NOMO-1 (cell line): ENCODE data around the gene MAGI1.
"Not testable (repeated sequence)": the region's sequence is repeated elsewhere in the genome, so short reads cannot be mapped to it uniquely, and the experiment has no call there.

Experiments used
- DNase-seq, 2 experiments: peaks; one replicate each; lab custom pipeline; 2025; ENCODE audit not compliant: unreplicated experiment in 2 of 2; lab: John Stamatoyannopoulos, UW

Gene MAGI1

GRCh38 chr3:65557899-65558564, 480.7 kb downstream of the MAGI1 start:
- DNase-seq: no peak

DNA sequence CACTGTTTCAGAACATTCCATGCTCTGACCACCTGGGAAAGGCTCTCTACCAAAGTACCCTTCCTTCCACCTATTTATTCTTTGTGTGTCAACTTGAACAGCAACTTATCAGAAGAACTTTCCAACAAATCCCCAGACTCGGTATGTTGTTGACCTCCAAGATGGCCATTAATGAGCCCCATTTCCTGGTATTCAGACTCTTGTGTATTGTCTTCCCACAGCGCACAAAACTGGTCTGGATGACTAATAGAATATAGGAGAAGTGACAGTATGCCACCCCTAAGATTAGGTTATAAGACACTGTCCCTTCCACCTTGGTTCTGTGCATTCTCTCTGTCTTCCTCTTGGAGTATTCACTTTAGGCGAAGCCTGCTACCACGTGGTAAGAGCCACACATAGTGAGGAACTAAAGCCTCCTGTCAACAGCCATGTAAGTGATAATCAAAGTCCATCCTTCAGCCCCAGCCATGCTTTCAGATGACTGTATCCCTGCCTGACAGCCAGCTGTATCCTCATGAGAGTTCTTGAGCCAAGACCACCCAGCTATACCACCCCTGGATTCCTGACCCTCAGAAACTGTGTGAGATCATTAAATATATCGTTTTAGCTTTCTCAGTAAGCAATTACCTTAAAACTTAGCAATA, 481.7 kb downstream of the MAGI1 start:
- no peak for DNase-seq

- DNase-seq: no peak
Measured at GRCh38 chr3:65552434-65552833, 486.3 kb downstream of the MAGI1 start.

DNA sequence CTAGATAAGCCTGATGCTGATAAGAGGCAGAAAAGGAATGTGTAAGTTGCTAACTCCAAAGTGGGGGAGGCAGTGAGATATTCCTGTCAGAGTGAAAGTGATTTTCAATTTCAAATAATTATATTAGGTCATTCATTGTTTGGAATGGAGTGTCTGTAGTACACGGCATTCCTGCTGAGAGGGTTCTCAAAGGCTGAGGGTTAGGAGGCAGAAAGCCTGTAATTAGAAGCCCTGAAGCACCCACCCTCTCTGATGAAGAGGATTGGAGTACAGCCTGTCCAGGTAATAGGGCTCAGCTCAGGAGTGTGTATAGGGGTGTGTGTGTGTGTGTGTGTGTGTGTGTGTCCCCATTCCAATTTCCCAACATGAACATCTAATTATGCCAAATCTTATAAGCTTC, 486.8 kb downstream of the MAGI1 start:
- DNase-seq: no peak

GRCh38 chr3:65550137-65550536, 488.6 kb downstream of the MAGI1 start:
- DNase-seq: no peak

DNA sequence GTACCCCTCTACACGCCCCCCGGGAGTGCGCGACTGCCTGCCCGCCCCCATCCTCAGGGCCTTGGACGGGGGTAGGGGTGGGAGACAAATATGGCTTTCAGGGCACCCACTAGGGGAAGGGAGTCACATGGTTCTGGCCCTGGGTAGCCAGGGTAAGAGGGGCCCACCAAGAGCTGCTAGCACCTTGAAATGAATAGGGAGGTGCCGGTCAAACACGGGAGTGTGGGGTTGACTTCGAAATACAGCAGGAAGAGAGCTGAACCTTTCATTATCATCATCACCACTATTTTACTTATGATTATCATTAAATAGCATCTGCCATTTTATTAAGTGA, 489.1 kb downstream of the MAGI1 start:
- DNase-seq: no peak

DNA sequence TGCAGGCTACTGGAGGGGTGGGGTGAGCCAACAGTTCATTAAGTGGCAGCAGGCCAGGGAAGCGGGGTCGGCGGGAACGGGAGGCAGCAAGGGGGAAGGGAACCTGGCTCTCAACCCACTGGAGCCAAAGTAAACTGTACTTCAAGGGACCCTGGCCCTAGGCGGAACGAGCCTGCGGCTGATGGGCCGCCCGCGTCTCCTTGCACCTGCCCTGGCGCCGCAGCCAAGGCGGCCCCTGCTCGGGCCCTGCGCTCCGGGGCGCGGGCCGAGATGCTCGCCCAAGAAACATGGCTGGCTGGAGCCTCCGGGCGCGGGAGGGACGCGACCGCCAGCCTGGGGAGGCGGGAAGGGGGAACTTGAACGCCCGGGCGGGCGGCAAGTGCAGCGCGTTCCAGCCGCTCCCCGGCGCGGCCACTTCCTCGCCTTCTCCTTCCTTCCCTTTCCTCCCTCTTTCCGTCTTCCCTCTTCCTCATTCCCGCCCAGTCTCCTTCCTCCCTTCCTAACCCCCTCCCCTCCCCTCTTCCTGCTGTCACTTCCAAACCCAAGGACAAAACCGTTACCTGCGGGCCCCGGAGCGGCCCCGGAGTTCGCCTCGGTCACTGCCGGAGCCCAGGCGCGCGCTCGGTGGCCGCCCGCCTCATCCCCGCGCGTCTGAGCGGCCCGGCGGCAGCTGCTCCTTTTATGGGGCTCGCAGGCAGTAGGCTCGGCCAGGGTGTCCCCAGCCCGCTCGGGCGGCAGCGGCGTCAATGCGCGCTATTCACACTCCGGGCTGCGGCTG, 489.7 kb downstream of the MAGI1 start:
- DNase-seq: no peak

GRCh38 chr3:65545429-65545828, 493.3 kb downstream of the MAGI1 start:
- DNase-seq: no peak

DNA sequence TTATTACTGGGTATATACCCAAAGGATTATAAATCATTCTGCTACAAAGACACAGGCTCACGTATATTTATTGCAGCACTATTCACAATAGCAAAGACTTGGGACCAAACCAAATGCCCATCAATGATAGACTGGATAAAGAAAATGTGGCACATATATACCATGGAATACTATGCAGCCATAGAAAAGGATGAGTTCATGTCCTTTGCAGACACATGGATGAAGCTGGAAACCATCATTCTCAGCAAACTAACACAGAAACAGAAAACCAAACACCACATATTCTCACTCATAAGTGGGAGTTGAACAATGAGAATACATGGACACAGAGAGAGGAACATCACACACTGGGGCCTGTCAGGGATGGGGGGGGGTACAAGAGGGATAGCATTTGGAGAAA, 495.3 kb downstream of the MAGI1 start:
- DNase-seq: not testable (repeated sequence)

- no peak for DNase-seq
Measured at GRCh38 chr3:65540666-65541065, 498.1 kb downstream of the MAGI1 start.

GRCh38 chr3:65539616-65540015, 499.1 kb downstream of the MAGI1 start:
- no peak for DNase-seq

DNA sequence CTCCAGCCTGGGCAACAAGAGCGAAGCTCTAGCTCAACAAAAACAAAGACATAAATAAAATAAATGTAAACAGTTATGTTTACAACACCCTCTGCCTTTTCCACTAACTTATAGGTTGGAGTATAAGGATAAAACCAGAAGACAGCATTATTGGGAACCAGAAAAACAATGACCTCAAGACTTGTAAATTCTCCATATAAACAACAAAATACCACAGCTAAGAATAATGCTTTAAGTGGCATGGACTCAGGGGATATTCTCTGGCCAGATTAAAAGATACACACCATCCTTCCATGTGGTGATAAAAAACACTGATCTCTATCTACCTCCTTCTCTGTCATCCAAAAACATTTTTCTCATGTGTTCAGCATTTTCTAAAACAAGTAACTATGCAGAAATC, 500.6 kb downstream of the MAGI1 start:
- no peak for DNase-seq

GRCh38 chr3:65537109-65537508, 501.6 kb downstream of the MAGI1 start:
- DNase-seq: no peak

- DNase-seq: no peak
Measured at GRCh38 chr3:65535260-65535659, 503.5 kb downstream of the MAGI1 start.

- DNase-seq: no peak
Measured at GRCh38 chr3:65534805-65535204, 503.9 kb downstream of the MAGI1 start.

DNA sequence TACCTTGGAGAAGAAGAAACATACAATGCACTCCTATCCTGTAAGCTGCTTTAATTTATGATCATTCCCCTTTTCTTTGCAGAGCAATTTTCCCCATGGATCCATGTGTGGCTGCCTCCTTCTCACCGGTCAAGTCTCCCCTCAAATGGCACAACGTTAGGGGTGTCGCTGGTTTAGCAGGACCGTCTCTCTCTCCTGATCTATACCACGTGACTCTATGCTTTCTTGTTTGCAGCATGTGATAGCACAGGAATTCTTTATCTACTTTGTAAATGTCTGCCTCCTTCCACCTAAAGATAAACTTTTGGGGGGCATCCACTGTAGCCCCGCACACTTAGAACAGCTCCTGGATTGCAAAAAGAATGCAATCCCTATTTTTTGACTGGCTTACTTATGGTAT, 506.0 kb downstream of the MAGI1 start:
- DNase-seq: no peak

GRCh38 chr3:65532215-65532614, 506.5 kb downstream of the MAGI1 start:
- DNase-seq: no peak

DNA sequence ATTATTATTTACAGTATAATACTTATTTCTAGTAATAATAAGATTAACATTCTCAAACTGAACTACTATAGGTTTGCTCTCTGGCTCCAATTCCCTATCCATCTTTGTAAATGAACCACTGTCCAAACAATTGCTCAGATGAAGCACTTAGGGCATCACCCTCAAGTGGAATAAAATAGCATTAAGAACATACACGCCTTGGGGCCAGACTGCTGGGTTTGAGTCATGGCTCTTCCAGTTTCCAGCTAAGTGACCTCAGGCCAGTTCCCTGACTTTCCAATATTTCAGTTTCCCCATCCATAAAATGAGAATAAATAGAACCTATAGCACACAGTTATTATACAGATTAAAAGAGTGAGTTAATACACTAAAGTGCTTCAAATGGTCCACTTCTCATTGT, 507.2 kb downstream of the MAGI1 start:
- DNase-seq: no peak

DNA sequence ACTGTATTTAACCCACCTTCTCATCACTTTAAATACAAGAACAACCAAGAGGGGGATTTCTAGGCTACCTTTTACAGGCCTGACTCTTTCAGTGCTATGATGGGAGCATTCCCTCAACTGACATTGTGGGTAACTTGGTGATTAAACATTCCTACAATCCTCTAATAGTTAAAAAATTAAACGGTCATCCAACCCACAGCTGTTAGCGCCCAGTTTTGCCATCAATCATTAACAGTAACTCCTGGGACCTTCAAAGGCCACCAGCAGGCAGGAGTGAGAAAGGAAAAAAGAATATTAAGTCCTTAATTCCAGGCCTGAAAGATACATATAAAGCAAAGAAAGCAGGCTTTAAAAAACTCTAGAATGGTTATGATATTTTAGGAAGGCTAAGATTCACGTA, 512.1 kb downstream of the MAGI1 start:
- no peak for DNase-seq

DNA sequence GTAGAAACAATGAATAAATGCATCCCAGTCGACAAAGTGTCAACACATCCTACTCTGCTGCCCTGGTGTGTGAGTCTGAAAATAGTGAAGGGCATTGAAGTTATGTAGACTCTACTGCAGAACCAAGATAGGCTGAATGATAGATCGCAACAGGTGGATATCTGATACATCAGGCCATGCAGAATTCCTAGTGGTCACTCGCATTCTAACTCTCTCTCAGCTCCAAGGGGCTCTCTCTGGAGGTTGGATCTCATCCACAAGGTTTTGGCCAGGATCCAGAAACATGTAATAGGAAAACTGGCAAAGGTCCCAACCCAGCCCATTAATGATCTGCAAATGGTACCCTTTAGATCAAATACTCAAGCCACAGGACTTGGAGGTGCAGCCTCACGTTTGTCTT, 514.1 kb downstream of the MAGI1 start:
- no peak for DNase-seq

GRCh38 chr3:65523878-65524277, 514.8 kb downstream of the MAGI1 start:
- DNase-seq: no peak

GRCh38 chr3:65521032-65521431, 517.7 kb downstream of the MAGI1 start:
- no peak for DNase-seq
